ENCODE data around the gene EIF4EBP2.

Gene EIF4EBP2

DNA sequence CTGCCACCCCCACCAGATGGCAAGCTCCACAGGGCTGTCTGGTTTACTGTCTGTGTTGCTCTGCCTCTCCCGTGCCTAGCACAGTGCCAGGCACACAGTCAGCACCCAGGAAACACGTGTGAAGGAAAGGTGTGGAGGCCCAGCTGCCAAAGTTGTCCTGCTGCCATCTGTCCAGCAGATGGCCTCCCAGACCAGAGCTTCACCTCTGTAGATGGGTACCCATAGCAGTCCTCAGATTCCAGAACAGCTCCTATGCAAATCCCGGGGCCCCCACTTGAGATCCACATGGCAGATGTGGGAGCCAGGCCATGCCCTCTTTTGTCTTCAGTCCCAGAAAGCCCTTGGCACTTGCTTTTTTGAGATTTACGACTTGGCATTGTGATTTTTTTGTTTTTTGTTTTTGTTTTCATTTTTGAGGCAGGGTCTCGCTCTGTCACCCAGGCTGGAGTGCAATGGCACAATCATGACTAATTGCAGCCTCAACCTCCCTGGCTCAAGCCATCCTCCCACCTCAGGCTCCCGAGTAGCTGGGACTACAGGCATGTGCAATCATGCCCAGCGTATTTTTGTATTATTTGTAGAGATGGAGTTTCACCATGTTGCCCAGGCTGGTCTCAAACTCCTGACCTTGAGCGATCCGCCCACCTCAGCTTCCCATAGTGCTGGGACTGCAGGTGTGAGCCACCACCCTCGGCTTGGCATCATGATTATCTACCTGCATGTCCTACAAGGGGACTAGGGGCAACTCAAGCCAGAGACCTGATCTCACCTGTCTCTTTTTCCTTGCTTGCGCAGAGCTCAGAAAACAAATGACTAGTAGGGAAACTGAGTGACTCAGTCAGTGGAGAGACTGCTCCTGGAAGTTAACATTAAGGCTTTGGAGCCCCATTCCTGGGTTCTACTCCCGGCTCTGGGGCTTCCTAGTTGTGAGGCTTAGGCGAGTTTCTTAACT lies 57.7 kb downstream of the EIF4EBP2 start:
- no peak for DNase-seq (ENCODE audit: low spot score)

DNA sequence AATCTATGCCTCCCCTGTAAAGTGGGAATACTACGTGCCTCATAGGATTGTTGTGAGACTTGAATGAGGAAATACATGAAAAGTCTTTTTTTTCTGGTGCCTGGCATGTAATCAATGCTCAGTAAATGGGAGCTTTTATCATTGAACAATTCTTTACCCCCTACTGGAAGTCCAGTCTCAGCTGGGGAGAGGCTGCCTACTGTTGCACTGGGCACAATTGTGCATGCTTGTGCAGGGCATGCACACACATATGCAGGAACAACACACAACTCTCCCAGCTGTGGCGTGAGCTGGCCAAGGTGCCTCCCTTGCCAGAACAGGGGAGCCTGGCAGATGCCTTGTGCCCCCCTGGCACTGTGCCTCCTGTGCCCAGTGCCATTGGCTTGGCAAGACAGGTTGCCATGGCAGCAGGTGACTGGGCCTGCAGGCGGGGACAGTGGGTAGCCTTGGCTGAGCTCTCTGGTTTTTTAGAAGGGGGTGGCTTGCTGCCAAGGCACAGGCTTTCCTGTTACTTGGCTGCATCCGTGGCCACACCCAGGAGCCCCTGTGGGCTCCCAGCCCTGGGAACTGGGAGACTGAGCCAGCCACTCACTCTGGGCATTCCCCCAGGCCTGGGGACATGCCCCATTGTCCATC lies 58.5 kb downstream of the EIF4EBP2 start:
- no peak for DNase-seq (ENCODE audit: low spot score)

DNA sequence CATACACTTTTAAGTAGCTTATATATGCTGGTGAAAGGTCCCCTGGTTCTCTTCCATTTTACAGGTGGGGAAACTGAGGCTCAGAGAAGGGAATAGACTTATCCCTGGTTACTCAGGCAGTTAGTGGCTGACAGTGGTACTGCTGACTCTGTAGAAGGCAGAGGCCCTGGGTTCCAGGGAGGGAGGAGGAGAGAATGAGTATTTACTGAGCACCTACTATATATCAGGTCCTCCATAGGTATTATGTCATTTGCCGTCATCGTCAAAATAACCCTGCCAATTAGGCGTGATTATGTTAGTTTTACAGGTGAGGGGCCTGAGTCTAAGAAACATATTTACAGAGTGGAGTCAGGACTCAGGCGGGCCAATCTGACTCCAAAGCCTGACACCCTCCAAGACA lies 61.3 kb downstream of the EIF4EBP2 start:
- DNase-seq (ENCODE audit: low spot score), result no peak

DNA sequence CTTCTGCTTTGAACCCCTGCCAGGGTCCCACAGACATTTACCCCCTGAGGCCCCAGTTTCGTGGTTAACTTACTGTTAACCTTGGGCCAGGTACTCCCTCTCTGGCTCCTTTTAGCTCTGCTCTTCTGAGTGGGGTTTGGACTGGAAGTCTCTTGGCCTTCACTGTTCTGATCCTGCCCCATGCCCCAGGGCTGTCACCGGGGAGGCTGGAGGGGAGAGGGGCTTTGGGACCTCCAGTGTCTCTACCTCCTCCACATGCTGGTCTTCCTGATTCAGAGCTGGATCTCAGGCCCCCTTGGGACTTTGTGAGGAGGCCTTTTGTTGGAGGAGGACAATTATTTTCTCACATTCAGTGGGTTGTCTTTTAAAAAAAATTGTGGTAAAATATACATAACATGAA lies 61.9 kb downstream of the EIF4EBP2 start:
- DNase-seq (ENCODE audit: low spot score), result no peak

DNA sequence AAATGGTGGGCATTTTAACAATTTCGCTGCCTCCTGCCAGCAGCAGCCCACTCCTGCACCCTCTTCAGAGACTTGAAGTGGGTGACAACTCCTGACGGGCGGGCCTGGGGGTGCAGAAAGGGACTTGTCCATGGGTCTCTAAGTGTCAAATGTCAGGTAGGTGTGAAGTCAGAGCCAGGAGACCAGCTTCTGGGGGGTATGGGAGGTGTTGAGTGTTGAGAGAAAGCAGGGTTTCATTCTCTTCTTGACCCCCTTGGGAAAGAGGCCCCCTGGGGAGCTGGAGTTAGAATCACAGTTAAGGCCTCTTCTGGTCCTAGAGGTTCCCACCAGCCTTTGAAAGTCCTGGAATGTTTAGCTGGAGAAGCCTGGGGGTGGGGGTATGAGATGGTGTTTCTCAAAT lies 63.0 kb downstream of the EIF4EBP2 start:
- no peak for DNase-seq (ENCODE audit: low spot score)

DNA sequence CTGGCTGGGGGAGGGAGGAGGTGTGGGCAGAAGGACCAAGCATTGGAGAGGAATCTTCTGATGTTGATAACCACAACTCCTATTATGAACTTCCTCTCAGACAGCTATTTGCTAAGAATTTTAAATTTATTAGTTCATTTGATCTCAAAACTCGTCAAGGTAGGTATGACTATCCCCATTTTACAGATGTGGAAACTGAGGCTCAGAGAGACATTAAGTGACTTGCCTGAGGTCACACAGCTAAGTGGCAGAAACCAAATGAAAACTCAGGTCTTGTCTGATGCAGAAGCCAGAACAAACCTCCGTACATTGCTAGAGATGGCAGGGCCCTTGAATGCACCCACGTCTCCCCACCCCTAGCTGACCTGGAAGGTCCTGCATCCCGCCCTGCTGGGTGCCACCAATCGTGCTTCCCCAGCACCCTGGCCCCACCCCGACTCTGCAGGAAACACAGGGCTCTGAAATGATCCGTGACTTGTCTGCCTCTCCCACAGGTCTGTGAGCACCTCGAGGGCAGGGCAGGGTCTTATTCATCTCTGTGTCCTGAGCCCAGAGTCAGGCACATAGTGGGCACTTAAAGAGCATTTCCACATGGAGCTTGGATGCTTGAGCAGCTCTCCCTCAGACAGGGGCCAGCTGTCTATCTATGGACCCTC lies 69.0 kb downstream of the EIF4EBP2 start:
- DNase-seq (ENCODE audit: low spot score), result no peak

DNA sequence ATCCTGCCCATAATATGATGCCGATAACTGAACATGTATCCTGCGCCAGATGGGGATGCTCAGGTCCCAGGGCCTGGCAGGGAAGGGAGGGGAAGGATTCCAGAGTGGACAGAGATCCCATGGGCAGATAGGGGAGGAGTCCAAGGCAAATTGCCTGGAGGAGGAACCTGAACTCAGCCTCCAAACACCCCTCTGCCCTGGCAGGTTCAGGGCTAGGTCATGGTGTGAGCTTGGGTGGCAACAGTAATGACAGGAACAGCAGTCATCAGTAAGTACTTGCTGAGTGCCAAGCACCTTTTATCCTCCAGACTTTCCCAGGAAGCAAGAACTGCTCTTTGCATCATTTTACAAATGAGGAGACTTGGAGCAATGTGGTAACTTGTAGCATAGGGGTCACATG lies 70.8 kb downstream of the EIF4EBP2 start:
- no peak for DNase-seq (ENCODE audit: low spot score)

DNA sequence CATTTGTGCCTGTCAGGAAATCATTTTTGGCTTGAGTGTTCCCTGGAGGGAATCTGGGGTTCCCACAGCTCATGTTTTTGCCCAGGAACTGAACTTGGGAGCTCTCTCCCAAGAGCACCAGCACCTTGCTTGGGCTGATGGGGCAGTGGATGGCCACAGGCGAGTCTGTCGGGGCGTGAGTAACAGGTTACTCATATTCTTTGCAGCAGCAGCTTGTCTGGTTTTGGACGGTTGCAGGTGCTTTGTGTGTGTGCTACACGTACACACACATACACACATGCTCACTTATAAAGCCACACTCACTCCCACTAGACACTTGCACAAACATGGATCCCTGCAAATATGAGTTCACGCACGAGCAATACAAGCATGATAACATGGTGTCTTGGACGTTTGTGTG lies 71.7 kb downstream of the EIF4EBP2 start:
- no peak for DNase-seq (ENCODE audit: low spot score)

DNA sequence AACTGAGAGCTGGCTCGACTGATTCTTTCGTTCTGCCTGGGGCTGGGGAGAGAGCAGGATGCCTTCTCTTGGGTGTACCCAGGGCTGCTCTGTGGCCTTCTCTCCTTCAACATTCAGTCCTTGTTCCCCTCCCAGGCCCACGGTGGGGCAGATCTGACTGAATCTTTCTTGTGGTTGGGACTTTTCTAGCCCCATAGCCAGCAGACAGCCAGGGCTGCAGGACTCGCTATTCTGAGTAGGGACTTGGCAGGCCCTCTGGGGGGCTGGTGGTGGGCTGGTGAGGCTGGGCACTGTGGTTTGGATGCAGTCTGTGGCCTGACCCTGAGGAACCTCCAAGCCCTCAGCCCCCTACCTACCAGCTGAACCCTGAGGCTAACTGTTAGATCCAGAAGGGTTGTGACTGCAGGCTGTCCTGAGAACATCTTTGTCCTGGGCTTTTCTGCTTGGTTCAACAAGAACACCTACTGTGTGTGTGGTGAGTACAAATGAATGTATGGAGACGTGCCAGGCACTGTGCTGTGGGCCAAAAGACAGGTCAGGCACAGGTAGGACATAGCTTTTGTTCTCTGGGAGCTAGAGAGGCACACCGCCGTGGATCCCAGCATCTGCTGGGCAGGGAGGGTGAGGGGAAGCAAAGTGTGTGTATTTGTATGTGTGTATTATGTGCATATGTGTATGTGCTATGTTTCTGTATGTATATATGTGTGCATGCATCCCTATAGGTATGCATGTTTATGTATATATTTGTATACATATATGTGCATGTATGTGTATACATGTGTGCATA lies 72.5 kb downstream of the EIF4EBP2 start:
- no peak for DNase-seq (ENCODE audit: low spot score)

DNA sequence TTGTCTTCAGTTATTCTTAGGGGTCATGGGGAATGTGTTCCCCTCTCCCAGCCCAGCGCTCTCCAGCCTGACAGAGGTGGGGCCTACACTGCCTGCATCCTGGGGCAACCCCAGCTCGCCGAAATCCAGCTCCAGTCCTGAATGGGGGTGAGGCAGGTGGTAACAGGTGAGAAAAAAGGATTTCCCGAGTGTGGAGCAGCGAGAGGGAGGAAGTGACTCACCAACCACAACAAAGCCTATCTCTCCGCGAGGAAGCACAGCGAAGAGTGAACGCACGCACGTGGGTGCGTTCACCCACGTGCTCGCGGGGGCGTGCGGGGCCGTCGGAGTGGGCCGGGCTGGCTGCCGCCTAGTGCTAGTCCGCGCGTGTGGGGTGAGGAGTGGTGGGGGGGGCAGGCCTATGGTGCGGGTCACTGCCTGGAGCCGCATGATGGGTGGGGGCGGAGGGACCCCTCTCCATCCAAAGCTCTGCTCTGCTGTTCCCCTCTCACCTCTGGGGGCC lies 73.8 kb downstream of the EIF4EBP2 start:
- DNase-seq (ENCODE audit: low spot score), result no peak
